Caco-2 (cell line): ENCODE data around the gene GNAQ. TPM values are rescaled to one million over a fixed set of nuclear protein-coding genes. Genes with fewer than 3 reads are reported as not detected.

ENCODE experiments used
- BruUV-seq: library from RNA; stranded (reverse); fragments of 400-500 nt; replicated peaks from 2 replicates; lab custom pipeline; 2021; lab: Mats Ljungman, UMichigan
- CTCF ChIA-PET: fragments of 300-600 bp; sonication (Branson Sonifier 250); formaldehyde crosslinking; loops from one replicate; lab custom pipeline; 2022; ENCODE audit warnings: antibody characterized with exemption; lab: Charles Lee
- POLR2A ChIA-PET: fragments of 300-600 bp; sonication (Branson Sonifier 250); formaldehyde crosslinking; loops from one replicate; lab custom pipeline; 2022; ENCODE audit warnings: antibody characterized with exemption; lab: Charles Lee
- DNase-seq, 2 experiments: peaks; one replicate each; pipeline versions ENCODE4 v3.0.0 to v3.0.0-alpha.2; 2020 to 2022
- H3K27me3 ChIP-seq: replicated peaks from 2 replicates; pipeline ENCODE4 v1.6.0; 2011; ENCODE audit warnings: low read length; ENCODE audit not compliant: control insufficient read depth, insufficient read depth
- H3K36me3 ChIP-seq: 2 replicates; pipeline ENCODE4 v1.5.1; 2011; ENCODE audit warnings: low read length; ENCODE audit not compliant: control insufficient read depth, insufficient read depth
- H3K4me1 ChIP-seq: fragments of 250-450 bp; sonication (Bioruptor Pico); 2 replicates; pipeline ENCODE4 v1.5.1; 2020; ENCODE audit warnings: mild to moderate bottlenecking
- H3K4me3 ChIP-seq: 2 replicates; pipeline ENCODE4 v1.5.1; 2011; ENCODE audit warnings: low read depth, mild to moderate bottlenecking, control low read depth, low read length
- H3K9me3 ChIP-seq: fragments of 250-450 bp; sonication (Bioruptor Pico); 2 replicates; pipeline ENCODE4 v1.5.1; 2020; ENCODE audit warnings: mild to moderate bottlenecking, moderate library complexity
- H3K27ac Mint-ChIP-seq: one replicate; pipeline ENCODE4 v1.8.0; 2022; ENCODE audit warnings: mixed read lengths; ENCODE audit not compliant: unreplicated experiment
- H3K27me3 Mint-ChIP-seq: one replicate; pipeline ENCODE4 v1.8.0; 2022; ENCODE audit warnings: mixed read lengths; ENCODE audit not compliant: insufficient read depth, unreplicated experiment
- H3K36me3 Mint-ChIP-seq: one replicate; pipeline ENCODE4 v1.8.0; 2022; ENCODE audit warnings: mild to moderate bottlenecking, mixed read lengths; ENCODE audit not compliant: insufficient read depth, unreplicated experiment
- H3K4me1 Mint-ChIP-seq: one replicate; pipeline ENCODE4 v1.8.0; 2022; ENCODE audit warnings: low read depth, mixed read lengths; ENCODE audit not compliant: unreplicated experiment
- H3K4me3 Mint-ChIP-seq: one replicate; pipeline ENCODE4 v1.8.0; 2022; ENCODE audit warnings: mild to moderate bottlenecking, moderate library complexity, mixed read lengths; ENCODE audit not compliant: unreplicated experiment
- H3K9me3 Mint-ChIP-seq: one replicate; pipeline ENCODE4 v1.8.0; 2022; ENCODE audit warnings: mixed read lengths; ENCODE audit not compliant: unreplicated experiment
- CTCF ChIP-seq, 2 experiments: fragments of 200-600 bp in 1 of 2; IDR thresholded peaks; 1 replicate in 1 of 2; 2 replicates in 1 of 2; pipeline versions ENCODE4 v1.5.1 to v1.8.0; 2011 to 2022; ENCODE audit warnings: antibody characterized with exemption in 1 of 2, control low read depth in 1 of 2, inconsistent platforms in 1 of 2, low read depth in 1 of 2, low read length in 1 of 2, mild to moderate bottlenecking in 1 of 2, moderate library complexity in 1 of 2; ENCODE audit not compliant: insufficient read depth in 1 of 2, severe bottlenecking in 1 of 2, unreplicated experiment in 1 of 2
- intact Hi-C: fragments of 100-400 bp; cut with micrococcal nuclease; formaldehyde crosslinking; loops from one replicate; pipeline ENCODE4 v1.10.0; 2022; ENCODE audit not compliant: unreplicated experiment
- total RNA-seq: library from RNA; stranded (reverse); gene quantifications from 2 replicates; pipeline ENCODE4 v1.2.3, GENCODE V29; 2022

Gene GNAQ
- total RNA-seq, 1 experiment from 2014 or later, result 10.1 TPM

- CTCF ChIA-PET, result no interaction called here
- Histone ChIP-seq H3K27me3 (no peaks in the 10 kb centered on the region), H3K4me1 (no peaks in the 10 kb centered on the region), H3K4me3 (no peak overlapping the region), H3K9me3 (no peaks in the 10 kb centered on the region), H3K36me3 (no peaks in the 10 kb centered on the region)
- Mint-ChIP-seq H3K36me3 (no peaks in the 10 kb centered on the region), H3K9me3 (no peaks in the 10 kb centered on the region), H3K4me1 (no peaks in the 10 kb centered on the region), H3K27me3 (peaks cover 2% of the 10 kb centered on the region), H3K27ac (no peak overlapping the region), H3K4me3 (no peak overlapping the region)
- DNase-seq, result no peak
- intact Hi-C loops, result no loop called here
- POLR2A ChIA-PET, result no interaction called here
- BruUV-seq, result no TSS peak
- no peak for TF ChIP-seq CTCF (IDR thresholded peaks at IDR 0.05; ENCODE audit: insufficient read depth in 1 of 2, low read depth in 1 of 2, low read length in 1 of 2, severe bottlenecking in 1 of 2, unreplicated experiment in 1 of 2)
Observed at GRCh38 chr9:78049484-78049883, 17.9 kb upstream of the GNAQ start.

- intact Hi-C loops, result no loop called here
- no TSS peak for BruUV-seq
- Histone ChIP-seq H3K27me3 (no peaks in the 10 kb centered on the region), H3K9me3 (no peaks in the 10 kb centered on the region), H3K4me1 (no peaks in the 10 kb centered on the region), H3K36me3 (no peaks in the 10 kb centered on the region), H3K4me3 (no peak overlapping the region)
- ChIA-PET POLR2A (no interaction called here), CTCF (no interaction called here)
- DNase-seq, result no peak
- Mint-ChIP-seq H3K4me3 (no peak overlapping the region), H3K27ac (no peak overlapping the region), H3K9me3 (no peaks in the 10 kb centered on the region), H3K27me3 (peaks cover 2% of the 10 kb centered on the region), H3K4me1 (no peaks in the 10 kb centered on the region), H3K36me3 (no peaks in the 10 kb centered on the region)
- no peak for TF ChIP-seq CTCF (IDR thresholded peaks at IDR 0.05; ENCODE audit: insufficient read depth in 1 of 2, low read depth in 1 of 2, low read length in 1 of 2, severe bottlenecking in 1 of 2, unreplicated experiment in 1 of 2)
Observed at GRCh38 chr9:78047106-78047505, 15.5 kb upstream of the GNAQ start.

GRCh38 chr9:78046112-78046511 is 14.5 kb upstream of the GNAQ start:
- no TSS peak for BruUV-seq
- Histone ChIP-seq H3K27me3 (no peaks in the 10 kb centered on the region), H3K4me1 (no peaks in the 10 kb centered on the region), H3K9me3 (no peaks in the 10 kb centered on the region), H3K4me3 (no peak overlapping the region), H3K36me3 (no peaks in the 10 kb centered on the region)
- H3K9me3 Mint-ChIP-seq, result no peaks in the 10 kb centered on the region
- ChIA-PET POLR2A (no interaction called here), CTCF (no interaction called here)
- no peak for TF ChIP-seq CTCF (IDR thresholded peaks at IDR 0.05; ENCODE audit: insufficient read depth in 1 of 2, low read depth in 1 of 2, low read length in 1 of 2, severe bottlenecking in 1 of 2, unreplicated experiment in 1 of 2)
- H3K27me3 Mint-ChIP-seq, result peaks cover 2% of the 10 kb centered on the region
- H3K36me3 Mint-ChIP-seq, result no peaks in the 10 kb centered on the region
- no peaks in the 10 kb centered on the region for H3K4me1 Mint-ChIP-seq
- H3K4me3 Mint-ChIP-seq, result no peak overlapping the region
- DNase-seq, result no peak
- H3K27ac Mint-ChIP-seq, result no peak overlapping the region
- intact Hi-C loops, result no loop called here
